ENCODE measurements around the gene NEGR1. TPM values are rescaled to one million over a fixed set of nuclear protein-coding genes. Genes with fewer than 3 reads are reported as not detected.

Gene NEGR1
- total RNA-seq, 1 experiment from 2014 or later = 2.9 TPM

- Mint-ChIP-seq H3K4me1 (peaks cover 19% of the 10 kb centered on the region), H3K4me3 (no peak overlapping the region), H3K36me3 (no peaks in the 10 kb centered on the region), H3K9me3 (no peaks in the 10 kb centered on the region), H3K27ac (no peak overlapping the region), H3K27me3 (ENCODE audit: low read depth) (no peaks in the 10 kb centered on the region)
- no peak for ATAC-seq
- no peak for TF ChIP-seq RELA (CRISPR knock-in tag; IDR thresholded peaks at IDR 0.05; ENCODE audit: borderline replicate concordance)
- TF ChIP-seq SOX15 (CRISPR knock-in tag; IDR thresholded peaks at IDR 0.05) = no peak
- TF ChIP-seq, protein P1, sequence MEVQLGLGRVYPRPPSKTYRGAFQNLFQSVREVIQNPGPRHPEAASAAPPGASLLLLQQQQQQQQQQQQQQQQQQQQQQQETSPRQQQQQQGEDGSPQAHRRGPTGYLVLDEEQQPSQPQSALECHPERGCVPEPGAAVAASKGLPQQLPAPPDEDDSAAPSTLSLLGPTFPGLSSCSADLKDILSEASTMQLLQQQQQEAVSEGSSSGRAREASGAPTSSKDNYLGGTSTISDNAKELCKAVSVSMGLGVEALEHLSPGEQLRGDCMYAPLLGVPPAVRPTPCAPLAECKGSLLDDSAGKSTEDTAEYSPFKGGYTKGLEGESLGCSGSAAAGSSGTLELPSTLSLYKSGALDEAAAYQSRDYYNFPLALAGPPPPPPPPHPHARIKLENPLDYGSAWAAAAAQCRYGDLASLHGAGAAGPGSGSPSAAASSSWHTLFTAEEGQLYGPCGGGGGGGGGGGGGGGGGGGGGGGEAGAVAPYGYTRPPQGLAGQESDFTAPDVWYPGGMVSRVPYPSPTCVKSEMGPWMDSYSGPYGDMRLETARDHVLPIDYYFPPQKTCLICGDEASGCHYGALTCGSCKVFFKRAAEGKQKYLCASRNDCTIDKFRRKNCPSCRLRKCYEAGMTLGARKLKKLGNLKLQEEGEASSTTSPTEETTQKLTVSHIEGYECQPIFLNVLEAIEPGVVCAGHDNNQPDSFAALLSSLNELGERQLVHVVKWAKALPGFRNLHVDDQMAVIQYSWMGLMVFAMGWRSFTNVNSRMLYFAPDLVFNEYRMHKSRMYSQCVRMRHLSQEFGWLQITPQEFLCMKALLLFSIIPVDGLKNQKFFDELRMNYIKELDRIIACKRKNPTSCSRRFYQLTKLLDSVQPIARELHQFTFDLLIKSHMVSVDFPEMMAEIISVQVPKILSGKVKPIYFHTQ (CRISPR knock-in tag; IDR thresholded peaks at IDR 0.05) = no peak
- no peak for TF ChIP-seq FOXJ3 (CRISPR knock-in tag; IDR thresholded peaks at IDR 0.05; ENCODE audit: borderline replicate concordance)
- TF ChIP-seq CDX4 (CRISPR knock-in tag; IDR thresholded peaks at IDR 0.05; ENCODE audit: borderline replicate concordance) = no peak
- no peak for TF ChIP-seq ZNF281 (CRISPR knock-in tag; IDR thresholded peaks at IDR 0.05)
- TF ChIP-seq MXD4 (CRISPR knock-in tag; IDR thresholded peaks at IDR 0.05; ENCODE audit: borderline replicate concordance) = no peak
- TF ChIP-seq, protein P2, sequence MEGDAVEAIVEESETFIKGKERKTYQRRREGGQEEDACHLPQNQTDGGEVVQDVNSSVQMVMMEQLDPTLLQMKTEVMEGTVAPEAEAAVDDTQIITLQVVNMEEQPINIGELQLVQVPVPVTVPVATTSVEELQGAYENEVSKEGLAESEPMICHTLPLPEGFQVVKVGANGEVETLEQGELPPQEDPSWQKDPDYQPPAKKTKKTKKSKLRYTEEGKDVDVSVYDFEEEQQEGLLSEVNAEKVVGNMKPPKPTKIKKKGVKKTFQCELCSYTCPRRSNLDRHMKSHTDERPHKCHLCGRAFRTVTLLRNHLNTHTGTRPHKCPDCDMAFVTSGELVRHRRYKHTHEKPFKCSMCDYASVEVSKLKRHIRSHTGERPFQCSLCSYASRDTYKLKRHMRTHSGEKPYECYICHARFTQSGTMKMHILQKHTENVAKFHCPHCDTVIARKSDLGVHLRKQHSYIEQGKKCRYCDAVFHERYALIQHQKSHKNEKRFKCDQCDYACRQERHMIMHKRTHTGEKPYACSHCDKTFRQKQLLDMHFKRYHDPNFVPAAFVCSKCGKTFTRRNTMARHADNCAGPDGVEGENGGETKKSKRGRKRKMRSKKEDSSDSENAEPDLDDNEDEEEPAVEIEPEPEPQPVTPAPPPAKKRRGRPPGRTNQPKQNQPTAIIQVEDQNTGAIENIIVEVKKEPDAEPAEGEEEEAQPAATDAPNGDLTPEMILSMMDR (IDR thresholded peaks at IDR 0.05) = no peak
- TF ChIP-seq ZBTB21 (CRISPR knock-in tag; IDR thresholded peaks at IDR 0.05; ENCODE audit: borderline replicate concordance) = no peak
- TF ChIP-seq, protein P3, sequence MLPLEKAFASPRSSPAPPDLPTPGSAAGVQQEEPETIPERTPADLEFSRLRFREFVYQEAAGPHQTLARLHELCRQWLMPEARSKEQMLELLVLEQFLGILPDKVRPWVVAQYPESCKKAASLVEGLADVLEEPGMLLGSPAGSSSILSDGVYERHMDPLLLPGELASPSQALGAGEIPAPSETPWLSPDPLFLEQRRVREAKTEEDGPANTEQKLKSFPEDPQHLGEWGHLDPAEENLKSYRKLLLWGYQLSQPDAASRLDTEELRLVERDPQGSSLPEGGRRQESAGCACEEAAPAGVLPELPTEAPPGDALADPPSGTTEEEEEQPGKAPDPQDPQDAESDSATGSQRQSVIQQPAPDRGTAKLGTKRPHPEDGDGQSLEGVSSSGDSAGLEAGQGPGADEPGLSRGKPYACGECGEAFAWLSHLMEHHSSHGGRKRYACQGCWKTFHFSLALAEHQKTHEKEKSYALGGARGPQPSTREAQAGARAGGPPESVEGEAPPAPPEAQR (CRISPR knock-in tag; IDR thresholded peaks at IDR 0.05) = no peak
- ChIA-PET POLR2A (no interaction called here), CTCF (interaction anchor here (2.4 kb wide), 1 partner anchor 117 kb away, joined by 10 read pairs; no protein-coding TSS in a partner anchor)
- DNase-seq (ENCODE audit: low spot score) = no peak
These were observed 361.1 kb downstream of the NEGR1 start for GRCh38 chr1:71921204-71921603.

GRCh38 chr1:71920556-71920955, 361.8 kb downstream of the NEGR1 start:
- peaks cover 19% of the 10 kb centered on the region for H3K4me1 Mint-ChIP-seq
- H3K4me3 Mint-ChIP-seq = no peak overlapping the region
- ChIA-PET POLR2A (no interaction called here), CTCF (interaction anchor here (2.4 kb wide), 1 partner anchor 118 kb away, joined by 10 read pairs; no protein-coding TSS in a partner anchor)
- DNase-seq (ENCODE audit: low spot score) (no peak), ATAC-seq (no peak)
- H3K36me3 Mint-ChIP-seq = no peaks in the 10 kb centered on the region
- no peaks in the 10 kb centered on the region for H3K9me3 Mint-ChIP-seq
- H3K27ac Mint-ChIP-seq = no peak overlapping the region
- TF ChIP-seq USF1 (CRISPR knock-in tag; IDR thresholded peaks at IDR 0.05) (no peak), TP53 (CRISPR knock-in tag; IDR thresholded peaks at IDR 0.05) (no peak), FOXJ3 (CRISPR knock-in tag; IDR thresholded peaks at IDR 0.05; ENCODE audit: borderline replicate concordance) (no peak), CBFB (CRISPR knock-in tag; IDR thresholded peaks at IDR 0.05; ENCODE audit: low read depth) (no peak), SMAD3 (CRISPR knock-in tag; IDR thresholded peaks at IDR 0.05; ENCODE audit: borderline replicate concordance) (no peak), EMX1 (CRISPR knock-in tag; IDR thresholded peaks at IDR 0.05) (no peak), ZNF416 (CRISPR knock-in tag; IDR thresholded peaks at IDR 0.05) (no peak)
- TF ChIP-seq, protein P4, sequence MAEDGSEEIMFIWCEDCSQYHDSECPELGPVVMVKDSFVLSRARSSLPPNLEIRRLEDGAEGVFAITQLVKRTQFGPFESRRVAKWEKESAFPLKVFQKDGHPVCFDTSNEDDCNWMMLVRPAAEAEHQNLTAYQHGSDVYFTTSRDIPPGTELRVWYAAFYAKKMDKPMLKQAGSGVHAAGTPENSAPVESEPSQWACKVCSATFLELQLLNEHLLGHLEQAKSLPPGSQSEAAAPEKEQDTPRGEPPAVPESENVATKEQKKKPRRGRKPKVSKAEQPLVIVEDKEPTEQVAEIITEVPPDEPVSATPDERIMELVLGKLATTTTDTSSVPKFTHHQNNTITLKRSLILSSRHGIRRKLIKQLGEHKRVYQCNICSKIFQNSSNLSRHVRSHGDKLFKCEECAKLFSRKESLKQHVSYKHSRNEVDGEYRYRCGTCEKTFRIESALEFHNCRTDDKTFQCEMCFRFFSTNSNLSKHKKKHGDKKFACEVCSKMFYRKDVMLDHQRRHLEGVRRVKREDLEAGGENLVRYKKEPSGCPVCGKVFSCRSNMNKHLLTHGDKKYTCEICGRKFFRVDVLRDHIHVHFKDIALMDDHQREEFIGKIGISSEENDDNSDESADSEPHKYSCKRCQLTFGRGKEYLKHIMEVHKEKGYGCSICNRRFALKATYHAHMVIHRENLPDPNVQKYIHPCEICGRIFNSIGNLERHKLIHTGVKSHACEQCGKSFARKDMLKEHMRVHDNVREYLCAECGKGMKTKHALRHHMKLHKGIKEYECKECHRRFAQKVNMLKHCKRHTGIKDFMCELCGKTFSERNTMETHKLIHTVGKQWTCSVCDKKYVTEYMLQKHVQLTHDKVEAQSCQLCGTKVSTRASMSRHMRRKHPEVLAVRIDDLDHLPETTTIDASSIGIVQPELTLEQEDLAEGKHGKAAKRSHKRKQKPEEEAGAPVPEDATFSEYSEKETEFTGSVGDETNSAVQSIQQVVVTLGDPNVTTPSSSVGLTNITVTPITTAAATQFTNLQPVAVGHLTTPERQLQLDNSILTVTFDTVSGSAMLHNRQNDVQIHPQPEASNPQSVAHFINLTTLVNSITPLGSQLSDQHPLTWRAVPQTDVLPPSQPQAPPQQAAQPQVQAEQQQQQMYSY (CRISPR knock-in tag; IDR thresholded peaks at IDR 0.05) = no peak
- H3K27me3 Mint-ChIP-seq (ENCODE audit: low read depth) = no peaks in the 10 kb centered on the region
